Lower lobe of right lung (tissue), 2 donors: Measurements from ENCODE around the gene CD3G. TPM values are rescaled to one million over a fixed set of nuclear protein-coding genes. Genes with fewer than 3 reads are reported as not detected.
"Not testable (repeated sequence)": the region's sequence is repeated elsewhere in the genome, so short reads cannot be mapped to it uniquely, and the experiment has no call there.

Source experiments
- ATAC-seq, 2 donors: fragments of 200-7000 bp; cut with Tn5 transposase; one replicate each; pipeline ENCODE4 v1.9.1; 2020 to 2022; ENCODE audit warnings: mild to moderate bottlenecking in 2 of 2, moderate library complexity in 2 of 2
- DNase-seq: peaks from one replicate; pipeline ENCODE4 v3.0.0-alpha.2; 2020
- H3K27ac ChIP-seq: fragments of 200-600 bp; one replicate; pipeline ENCODE4 v1.8.0; 2022
- H3K27me3 ChIP-seq: fragments of 200-600 bp; one replicate; pipeline ENCODE4 v1.8.0; 2022; ENCODE audit warnings: low read depth
- H3K36me3 ChIP-seq: fragments of 200-600 bp; one replicate; pipeline ENCODE4 v1.8.0; 2022; ENCODE audit warnings: mild to moderate bottlenecking
- H3K4me1 ChIP-seq: fragments of 200-600 bp; one replicate; pipeline ENCODE4 v1.8.0; 2022
- H3K4me3 ChIP-seq: fragments of 200-600 bp; one replicate; pipeline ENCODE4 v1.8.0; 2022; ENCODE audit warnings: mild to moderate bottlenecking
- H3K9me3 ChIP-seq: fragments of 200-600 bp; one replicate; pipeline ENCODE4 v1.8.0; 2022
- intact Hi-C: fragments of 100-400 bp; cut with DNase I; formaldehyde crosslinking; loops from one replicate; pipeline ENCODE4 v1.11.0; 2022
- total RNA-seq: library from RNA; stranded (reverse); fragmentation: NEBNext Ultra II Directional; extraction: Animal tissue kit (Norgen Biotek cat#: 25700); gene quantifications from one replicate; pipeline ENCODE4 v1.2.1, GENCODE V29; 2021
- TF ChIP-seq, protein P1 (sequence below): fragments of 200-600 bp; IDR thresholded peaks from one replicate; pipeline ENCODE4 v1.8.0; 2022; ENCODE audit warnings: antibody characterized with exemption, mild to moderate bottlenecking
- donor health status: DM: no; HTN: yes; CAD: no; lungs with severe emphysema.

The CD3G gene
- total RNA-seq, 1 donor from 2014 or later = 4.0 TPM

- Histone ChIP-seq H3K4me1 (peaks cover 10% of the 10 kb centered on the region), H3K4me3 (no peak overlapping the region), H3K36me3 (peaks cover 52% of the 10 kb centered on the region), H3K27me3 (no peaks in the 10 kb centered on the region), H3K9me3 (no peaks in the 10 kb centered on the region), H3K27ac (no peak overlapping the region)
- TF ChIP-seq, protein P1, sequence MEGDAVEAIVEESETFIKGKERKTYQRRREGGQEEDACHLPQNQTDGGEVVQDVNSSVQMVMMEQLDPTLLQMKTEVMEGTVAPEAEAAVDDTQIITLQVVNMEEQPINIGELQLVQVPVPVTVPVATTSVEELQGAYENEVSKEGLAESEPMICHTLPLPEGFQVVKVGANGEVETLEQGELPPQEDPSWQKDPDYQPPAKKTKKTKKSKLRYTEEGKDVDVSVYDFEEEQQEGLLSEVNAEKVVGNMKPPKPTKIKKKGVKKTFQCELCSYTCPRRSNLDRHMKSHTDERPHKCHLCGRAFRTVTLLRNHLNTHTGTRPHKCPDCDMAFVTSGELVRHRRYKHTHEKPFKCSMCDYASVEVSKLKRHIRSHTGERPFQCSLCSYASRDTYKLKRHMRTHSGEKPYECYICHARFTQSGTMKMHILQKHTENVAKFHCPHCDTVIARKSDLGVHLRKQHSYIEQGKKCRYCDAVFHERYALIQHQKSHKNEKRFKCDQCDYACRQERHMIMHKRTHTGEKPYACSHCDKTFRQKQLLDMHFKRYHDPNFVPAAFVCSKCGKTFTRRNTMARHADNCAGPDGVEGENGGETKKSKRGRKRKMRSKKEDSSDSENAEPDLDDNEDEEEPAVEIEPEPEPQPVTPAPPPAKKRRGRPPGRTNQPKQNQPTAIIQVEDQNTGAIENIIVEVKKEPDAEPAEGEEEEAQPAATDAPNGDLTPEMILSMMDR = no peak
- intact Hi-C loops = no loop called here
- ATAC-seq (no peak), DNase-seq (no peak)
These were observed 53.3 kb downstream of the CD3G start for GRCh38 chr11:118397448-118397847.

GRCh38 chr11:118398791-118399559 lies 54.8 kb downstream of the CD3G start:
- no peak for DNase-seq
- TF ChIP-seq, protein P1 = no peak
- Histone ChIP-seq H3K27me3 (no peaks in the 10 kb centered on the region), H3K4me1 (peaks cover 26% of the 10 kb centered on the region), H3K4me3 (no peak overlapping the region), H3K27ac (peak overlapping the region; percentile 8), H3K9me3 (no peaks in the 10 kb centered on the region), H3K36me3 (peaks cover 37% of the 10 kb centered on the region)
- intact Hi-C loops = no loop called here
- no peak for ATAC-seq

DNA sequence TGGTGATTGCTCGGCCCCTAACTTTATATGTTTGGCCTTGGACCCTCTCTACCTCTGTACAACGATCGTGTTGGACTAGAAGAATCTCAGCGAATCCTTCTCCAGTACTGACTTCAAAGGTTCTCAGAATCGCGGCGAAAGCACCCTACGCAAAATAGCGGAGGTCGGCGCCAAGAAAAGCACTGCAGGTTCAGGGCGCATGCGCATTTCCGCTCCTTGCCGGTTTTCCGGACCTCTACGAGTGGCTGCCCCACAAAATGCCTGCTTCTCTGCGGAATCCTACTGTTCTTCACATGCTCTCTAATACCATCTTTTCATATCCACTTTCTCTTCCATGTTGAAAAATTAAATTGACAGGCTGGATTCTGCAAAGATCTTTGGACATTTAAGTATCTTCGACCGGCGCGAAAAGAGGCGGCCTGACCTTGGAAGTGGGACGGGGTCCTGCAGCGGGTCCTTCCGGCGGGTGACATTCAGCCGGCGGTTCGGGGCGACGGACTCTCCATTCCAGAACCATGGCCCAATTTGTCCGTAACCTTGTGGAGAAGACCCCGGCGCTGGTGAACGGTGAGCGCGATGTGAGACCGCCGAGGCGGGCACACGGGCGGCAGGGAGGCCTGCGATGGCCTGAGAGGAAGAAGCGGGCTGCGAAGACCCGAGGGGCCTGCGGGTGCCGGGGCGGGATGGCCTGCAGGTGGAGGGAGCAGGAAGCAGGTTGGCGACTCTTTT lies 57.2 kb downstream of the CD3G start, which contains the start of gene ATP5MG:
TSS of gene ATP5MG (plus strand) at position 456 of the 729 bp plus-strand sequence. CDS start at position 516, 60 bp downstream.
- Histone ChIP-seq H3K27ac (peak within 1 kb of the TSS; percentile 91), H3K4me1 (peaks cover 39% of the 10 kb centered on the region), H3K36me3 (peaks cover 26% of the 10 kb centered on the region), H3K27me3 (no peaks in the 10 kb centered on the region), H3K9me3 (no peaks in the 10 kb centered on the region), H3K4me3 (peak within 1 kb of the TSS; percentile 97)
- peak; percentile 93 to 94 for ATAC-seq
- intact Hi-C loops = no loop called here
- TF ChIP-seq, protein P1 = no peak
- DNase-seq = peak; percentile 94

GRCh38 chr11:118401880-118402590 lies 57.9 kb downstream of the CD3G start:
- no peak for DNase-seq
- Histone ChIP-seq H3K9me3 (no peaks in the 10 kb centered on the region), H3K36me3 (peaks cover 26% of the 10 kb centered on the region), H3K4me1 (peaks cover 39% of the 10 kb centered on the region), H3K27me3 (no peaks in the 10 kb centered on the region), H3K4me3 (peak overlapping the region; percentile 97), H3K27ac (peak overlapping the region; percentile 91)
- ATAC-seq = peak; percentile 62 to 81
- TF ChIP-seq, protein P1 = no peak
- intact Hi-C loops = no loop called here

GRCh38 chr11:118402594-118402993 lies 58.5 kb downstream of the CD3G start:
- Histone ChIP-seq H3K4me1 (peaks cover 39% of the 10 kb centered on the region), H3K36me3 (peaks cover 31% of the 10 kb centered on the region), H3K4me3 (peak overlapping the region; percentile 97), H3K27ac (peak overlapping the region; percentile 91)
- H3K9me3 ChIP-seq, DNase-seq, intact Hi-C loops, ATAC-seq, H3K27me3 ChIP-seq: not testable (repeated sequence)

Other genes with a start within 250 kb of the CD3G start
- 6.0 TPM for gene SCN4B, start 191.5 kb upstream of the CD3G start, total RNA-seq
- gene SCN2B, start 167.7 kb upstream of the CD3G start, total RNA-seq = 1.6 TPM
- 163 TPM for gene JAML, start 119.3 kb upstream of the CD3G start, total RNA-seq
- gene MPZL3, start 92.0 kb upstream of the CD3G start, total RNA-seq = 12.8 TPM
- gene MPZL2, start 80.0 kb upstream of the CD3G start, total RNA-seq = 85.3 TPM
- gene CD3E, start 39.6 kb upstream of the CD3G start, total RNA-seq = 9.9 TPM
- gene CD3D, start 1.6 kb upstream of the CD3G start, total RNA-seq = 7.4 TPM
- gene UBE4A, start 15.3 kb downstream of the CD3G start, total RNA-seq = 40.8 TPM
- gene ATP5MG, start 57.3 kb downstream of the CD3G start, total RNA-seq = 154 TPM
- gene KMT2A, start 92.1 kb downstream of the CD3G start, total RNA-seq = 66.3 TPM
- gene TTC36, start 183.1 kb downstream of the CD3G start, total RNA-seq = 1.0 TPM
- gene TMEM25, start 186.8 kb downstream of the CD3G start, total RNA-seq = 18.3 TPM
- gene IFT46, start 221.6 kb downstream of the CD3G start, total RNA-seq = 18.5 TPM
- 122 TPM for gene ARCN1, start 228.1 kb downstream of the CD3G start, total RNA-seq